IgD-negative memory B cell (primary cell): Measurements from ENCODE around the gene TCAF1. TPM values are rescaled to one million over a fixed set of nuclear protein-coding genes. Genes with fewer than 3 reads are reported as not detected.
"Not testable (repeated sequence)": the region's sequence is repeated elsewhere in the genome, so short reads cannot be mapped to it uniquely, and the experiment has no call there.

ENCODE experiments used
- H3K27ac Mint-ChIP-seq, 3 donors: one replicate each; pipeline ENCODE4 v1.8.0; 2020 to 2022; ENCODE audit warnings: mild to moderate bottlenecking in 3 of 3, mixed read lengths in 3 of 3, moderate library complexity in 1 of 3
- H3K27me3 Mint-ChIP-seq: one replicate; pipeline ENCODE4 v1.8.0; 2021; ENCODE audit warnings: mixed read lengths
- H3K36me3 Mint-ChIP-seq: one replicate; pipeline ENCODE4 v1.8.0; 2020; ENCODE audit warnings: mild to moderate bottlenecking, mixed read lengths
- H3K4me1 Mint-ChIP-seq, 3 donors: one replicate each; pipeline ENCODE4 v1.8.0; 2020 to 2022; ENCODE audit warnings: mixed read lengths in 3 of 3, mild to moderate bottlenecking in 1 of 3
- H3K4me3 Mint-ChIP-seq, 4 donors: one replicate each; pipeline ENCODE4 v1.8.0; 2020 to 2022; ENCODE audit warnings: mild to moderate bottlenecking in 4 of 4, mixed read lengths in 4 of 4, moderate library complexity in 3 of 4
- H3K9me3 Mint-ChIP-seq, 3 donors: one replicate each; pipeline ENCODE4 v1.8.0; 2020 to 2021; ENCODE audit warnings: mixed read lengths in 3 of 3, mild to moderate bottlenecking in 1 of 3
- polyA plus RNA-seq: library from polyadenylated mRNA; unstranded; fragments of 300-500 nt; fragmentation: Illumina TruSeq; gene quantifications from one replicate; pipeline ENCODE4 v1.2.3, GENCODE V29; 2021

The TCAF1 gene
- polyA plus RNA-seq, 1 donor from 2014 or later, result 10.2 TPM

DNA sequence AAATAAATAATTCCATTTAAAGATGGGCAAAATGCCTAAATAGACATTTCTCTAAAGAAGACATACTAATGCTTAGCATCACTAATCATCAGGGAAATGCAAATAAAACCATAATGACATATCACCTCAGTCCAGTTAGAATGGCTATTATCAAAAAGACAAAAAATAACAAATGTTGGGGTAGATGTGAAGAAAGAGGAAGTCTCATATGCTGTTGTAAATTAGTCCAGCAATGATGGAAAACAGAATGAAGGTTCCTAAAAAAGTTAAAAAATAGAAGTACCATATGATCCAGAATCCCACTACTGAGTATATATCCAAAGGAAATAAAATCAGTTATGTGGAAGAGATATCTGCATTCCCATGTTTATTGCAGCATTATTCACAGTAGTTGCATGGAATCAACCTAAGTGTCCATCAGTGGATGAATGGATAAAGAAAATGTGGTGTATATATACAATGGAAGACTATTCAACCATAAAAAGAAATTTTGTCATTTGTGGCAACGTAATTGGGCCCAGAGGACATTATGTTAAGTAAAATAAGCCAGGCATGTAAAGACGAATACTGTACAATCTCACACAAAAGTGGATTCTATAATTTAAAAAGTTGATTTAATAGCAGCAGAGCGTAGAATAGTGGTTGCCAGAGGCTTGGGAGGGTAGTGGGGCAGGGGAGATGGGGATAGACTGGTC lies 52.0 kb downstream of the TCAF1 start:
- H3K9me3 Mint-ChIP-seq, result peaks cover 0 to 4% (median 0%) of the 10 kb centered on the region in 3 donors
- H3K4me3 Mint-ChIP-seq, result no peak overlapping the region
- H3K27me3 Mint-ChIP-seq, result no peaks in the 10 kb centered on the region
- H3K27ac Mint-ChIP-seq, result no peak overlapping the region
- H3K4me1 Mint-ChIP-seq, result no peaks in the 10 kb centered on the region
- H3K36me3 Mint-ChIP-seq, result peaks cover 1% of the 10 kb centered on the region

DNA sequence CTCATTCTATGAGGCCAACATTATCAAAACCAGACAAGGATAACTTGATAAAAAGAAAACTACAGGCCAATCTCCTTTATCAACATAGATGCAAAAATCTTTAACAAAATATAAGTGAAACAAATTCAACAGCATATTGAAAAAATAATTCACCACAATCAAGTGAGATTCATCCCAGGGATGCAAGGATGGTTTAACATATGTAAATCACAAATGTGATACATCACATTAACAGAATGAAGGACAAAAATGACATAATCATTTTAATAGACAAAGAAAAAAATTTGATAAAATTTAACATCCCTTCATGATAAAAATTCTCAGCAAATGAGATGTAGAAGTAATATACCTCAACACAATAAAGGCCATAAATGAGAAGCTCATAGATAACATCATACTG lies 53.8 kb downstream of the TCAF1 start:
- Mint-ChIP-seq H3K27ac (no peak overlapping the region), H3K4me1 (no peaks in the 10 kb centered on the region), H3K4me3 (no peak overlapping the region), H3K36me3 (peaks cover 1% of the 10 kb centered on the region), H3K9me3 (peaks cover 0 to 4% (median 0%) of the 10 kb centered on the region in 3 donors), H3K27me3 (no peaks in the 10 kb centered on the region)

DNA sequence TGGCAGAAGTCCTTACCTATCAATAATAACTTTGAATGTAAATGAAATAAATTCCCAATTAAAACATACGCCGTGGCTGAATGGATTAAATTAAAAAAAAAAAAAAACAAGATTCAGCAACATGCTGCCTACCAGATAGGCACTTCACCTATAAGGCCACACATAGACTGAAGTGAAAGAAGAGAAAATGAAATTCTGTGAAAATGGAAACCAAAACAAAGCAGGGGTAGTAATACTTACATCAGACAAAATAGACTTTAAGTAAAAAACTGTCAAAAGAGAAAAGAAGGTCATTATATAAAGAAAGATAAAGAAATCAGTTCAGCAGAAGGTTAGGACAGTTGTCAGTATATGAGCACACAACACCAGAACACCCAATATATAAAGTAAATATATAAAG lies 55.3 kb downstream of the TCAF1 start:
- H3K27me3 Mint-ChIP-seq, result no peaks in the 10 kb centered on the region
- no peak overlapping the region for H3K4me3 Mint-ChIP-seq
- H3K9me3 Mint-ChIP-seq, result peaks cover 0 to 4% (median 0%) of the 10 kb centered on the region in 3 donors
- no peak overlapping the region for H3K27ac Mint-ChIP-seq
- H3K4me1 Mint-ChIP-seq, result no peaks in the 10 kb centered on the region
- peaks cover 1% of the 10 kb centered on the region for H3K36me3 Mint-ChIP-seq

DNA sequence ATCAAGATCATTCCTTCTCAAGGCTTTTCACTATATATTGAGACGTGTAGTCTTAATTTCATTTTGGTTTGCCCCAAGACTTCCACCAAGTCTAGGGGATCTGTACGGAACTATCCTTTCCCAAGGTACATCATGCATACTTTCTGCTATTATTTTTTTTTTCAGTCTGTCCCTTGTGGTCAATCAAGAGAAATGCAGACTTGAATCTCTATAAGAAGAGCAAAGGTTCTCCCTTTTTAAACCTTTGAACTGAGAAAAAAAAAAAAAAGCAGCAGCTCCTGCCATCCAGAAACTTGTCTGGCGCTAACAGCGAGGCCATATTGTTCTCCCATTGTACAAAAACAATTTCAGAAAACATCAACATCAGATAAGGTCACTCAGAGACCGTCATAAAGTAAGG lies 60.3 kb downstream of the TCAF1 start:
- not testable (repeated sequence) for H3K9me3 Mint-ChIP-seq, H3K27ac Mint-ChIP-seq

DNA sequence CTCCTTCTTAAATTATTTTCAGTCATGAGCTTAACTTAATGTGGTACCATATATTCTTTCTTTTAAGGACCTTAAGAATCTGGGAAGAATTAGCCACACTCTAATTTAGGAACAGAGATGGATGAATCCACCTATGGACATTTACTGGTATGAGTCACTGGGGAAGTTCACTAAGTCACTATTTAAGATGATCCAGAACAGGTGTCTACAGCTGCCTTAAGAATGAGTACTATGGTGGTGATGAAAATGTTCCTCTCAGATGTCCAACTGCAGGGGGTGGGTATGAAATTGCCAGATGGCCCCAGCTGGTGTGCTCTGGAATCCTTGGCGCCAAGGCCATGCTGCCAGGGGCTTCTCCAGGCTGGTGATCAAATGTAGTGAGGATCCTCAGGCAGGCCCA lies 61.9 kb downstream of the TCAF1 start:
- not testable (repeated sequence) for H3K27ac Mint-ChIP-seq, H3K9me3 Mint-ChIP-seq, H3K27me3 Mint-ChIP-seq, H3K36me3 Mint-ChIP-seq, H3K4me3 Mint-ChIP-seq, H3K4me1 Mint-ChIP-seq

More for the DNA sequence above, 60.3 kb downstream of the TCAF1 start:
- not testable (repeated sequence) for H3K4me1 Mint-ChIP-seq, H3K27me3 Mint-ChIP-seq, H3K4me3 Mint-ChIP-seq, H3K36me3 Mint-ChIP-seq

DNA sequence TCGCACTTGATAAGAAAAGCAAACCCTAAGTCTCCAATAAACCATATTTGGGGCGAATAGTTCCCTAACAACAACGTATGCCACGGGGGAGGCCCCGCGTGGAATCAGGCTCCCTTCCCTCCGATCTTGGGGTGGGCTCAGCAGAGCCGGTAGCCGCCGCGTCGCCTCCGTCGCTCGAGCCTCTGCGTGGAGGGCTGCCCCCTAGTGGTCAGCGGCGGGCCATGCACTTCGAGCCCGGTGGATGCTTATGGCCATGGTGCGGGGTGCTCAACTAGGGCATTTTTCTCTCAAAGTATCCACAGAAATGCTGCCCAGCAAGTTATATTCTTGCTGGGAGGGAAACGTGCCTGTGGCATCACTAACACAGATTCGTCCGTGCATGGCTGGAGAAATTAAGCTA lies 64.8 kb downstream of the TCAF1 start:
- not testable (repeated sequence) for H3K4me1 Mint-ChIP-seq, H3K36me3 Mint-ChIP-seq, H3K9me3 Mint-ChIP-seq, H3K27ac Mint-ChIP-seq, H3K27me3 Mint-ChIP-seq
- H3K4me3 Mint-ChIP-seq, result peak overlapping the region in 1 of 4 donors; percentile 48

DNA sequence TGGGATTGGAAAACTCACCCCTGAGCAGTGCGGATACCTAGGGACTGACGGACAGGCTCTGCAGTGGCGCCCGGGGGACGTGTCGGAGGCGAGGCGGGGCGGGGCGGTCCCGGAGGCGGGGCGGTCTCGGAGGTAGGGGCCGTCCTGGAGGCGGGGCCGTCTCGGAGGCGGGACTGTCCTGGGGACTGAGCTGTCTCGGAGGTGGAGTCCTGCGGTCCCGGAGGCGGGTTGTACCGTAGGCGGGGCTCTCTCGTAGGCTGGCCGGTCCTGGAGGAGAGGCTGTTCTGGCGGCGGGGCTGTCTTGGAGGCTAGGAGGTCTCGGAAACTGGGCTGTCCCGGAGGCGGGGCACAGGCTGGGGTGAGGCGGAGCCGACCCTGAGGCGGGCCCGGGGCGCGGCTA lies 65.4 kb downstream of the TCAF1 start:
- not testable (repeated sequence) for H3K36me3 Mint-ChIP-seq, H3K4me1 Mint-ChIP-seq, H3K9me3 Mint-ChIP-seq, H3K27me3 Mint-ChIP-seq
- Mint-ChIP-seq H3K4me3 (peak overlapping the region; percentile 86 to 96 (median 92)), H3K27ac (peak overlapping the region in 2 of 3 donors; percentile 91 to 95)

DNA sequence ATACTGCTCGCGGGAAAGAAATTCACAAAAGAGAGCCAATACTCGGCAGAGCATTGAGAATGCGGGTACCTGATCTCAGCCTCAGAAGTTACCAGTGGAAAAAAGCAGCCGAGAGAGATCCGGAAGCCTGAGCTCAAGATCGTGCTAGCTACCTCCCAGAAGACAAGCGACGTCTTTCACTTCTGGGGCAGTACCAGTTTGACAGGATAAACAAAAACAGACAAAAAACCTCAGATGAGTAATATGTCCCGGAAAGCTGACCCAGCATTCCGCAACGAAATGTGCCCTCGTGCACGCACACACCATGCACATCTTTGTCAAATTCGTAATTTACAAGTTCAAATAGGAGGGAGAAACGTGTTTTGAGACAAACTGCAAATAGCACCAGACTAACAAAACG lies 65.9 kb downstream of the TCAF1 start:
- not testable (repeated sequence) for H3K4me1 Mint-ChIP-seq, H3K36me3 Mint-ChIP-seq, H3K9me3 Mint-ChIP-seq, H3K27me3 Mint-ChIP-seq
- H3K4me3 Mint-ChIP-seq, result peak overlapping the region; percentile 86 to 96 (median 92)
- H3K27ac Mint-ChIP-seq, result peak overlapping the region in 1 of 3 donors; percentile 95

DNA sequence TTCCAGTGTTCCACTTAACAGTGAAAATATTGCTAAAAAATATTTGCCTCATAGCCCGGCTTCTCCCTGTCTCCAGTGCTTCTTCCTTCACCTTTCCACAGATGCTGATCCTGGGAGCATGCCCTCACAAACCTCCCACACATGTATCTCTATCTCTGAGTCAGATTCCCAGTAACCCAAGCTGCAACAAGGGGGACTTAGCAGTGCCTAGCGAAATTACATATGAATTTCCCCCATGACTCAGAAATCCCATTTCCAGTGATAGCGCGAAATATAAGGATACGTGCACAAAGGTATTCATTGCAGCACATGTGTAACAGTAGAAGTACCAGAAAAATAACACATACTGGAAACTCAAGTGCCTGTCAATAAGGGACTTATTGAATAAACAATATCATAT lies 75.4 kb downstream of the TCAF1 start:
- H3K4me1 Mint-ChIP-seq, H3K9me3 Mint-ChIP-seq, H3K4me3 Mint-ChIP-seq, H3K36me3 Mint-ChIP-seq, H3K27me3 Mint-ChIP-seq, H3K27ac Mint-ChIP-seq: not testable (repeated sequence)

DNA sequence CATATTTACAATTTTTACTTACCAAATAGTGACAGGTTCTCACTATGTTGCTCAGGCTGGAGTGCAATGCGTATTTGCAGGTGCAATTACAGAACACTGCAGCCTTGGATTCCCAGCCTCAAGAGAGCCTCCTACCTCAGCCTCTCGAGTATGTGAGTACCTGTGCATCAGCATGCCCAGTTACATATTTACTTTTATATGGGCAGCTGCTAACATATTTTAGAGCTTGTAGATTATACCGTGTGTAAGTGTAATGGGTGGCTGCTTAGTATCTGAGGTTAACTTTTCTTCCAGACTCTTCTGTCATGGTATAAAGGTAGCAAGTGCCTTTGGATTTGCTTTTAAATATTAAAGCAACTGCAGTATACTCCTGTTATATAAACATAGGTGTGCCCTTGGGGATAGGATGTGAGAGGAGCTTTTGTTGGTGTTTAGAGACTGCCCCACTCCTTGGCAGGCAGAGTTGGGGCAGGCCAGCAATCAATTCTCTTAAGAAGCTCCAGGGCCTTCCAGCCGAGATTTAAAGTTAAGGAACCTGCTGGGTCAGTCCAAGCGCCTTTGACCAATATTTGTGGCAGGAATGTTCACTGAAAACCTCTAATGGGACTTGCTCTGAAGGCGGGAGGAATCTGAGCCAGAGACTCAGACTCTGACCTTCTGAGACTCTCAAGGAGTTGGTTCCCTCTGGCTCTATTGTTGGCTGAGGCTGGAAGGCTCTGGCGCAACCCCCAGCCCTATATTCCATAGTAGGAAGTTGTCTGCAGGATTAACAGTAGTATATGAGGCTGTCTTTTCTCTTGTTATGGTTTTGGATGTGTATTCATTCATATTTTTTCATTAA lies 77.5 kb downstream of the TCAF1 start:
- not testable (repeated sequence) for H3K4me3 Mint-ChIP-seq, H3K36me3 Mint-ChIP-seq, H3K9me3 Mint-ChIP-seq, H3K27ac Mint-ChIP-seq, H3K4me1 Mint-ChIP-seq, H3K27me3 Mint-ChIP-seq

DNA sequence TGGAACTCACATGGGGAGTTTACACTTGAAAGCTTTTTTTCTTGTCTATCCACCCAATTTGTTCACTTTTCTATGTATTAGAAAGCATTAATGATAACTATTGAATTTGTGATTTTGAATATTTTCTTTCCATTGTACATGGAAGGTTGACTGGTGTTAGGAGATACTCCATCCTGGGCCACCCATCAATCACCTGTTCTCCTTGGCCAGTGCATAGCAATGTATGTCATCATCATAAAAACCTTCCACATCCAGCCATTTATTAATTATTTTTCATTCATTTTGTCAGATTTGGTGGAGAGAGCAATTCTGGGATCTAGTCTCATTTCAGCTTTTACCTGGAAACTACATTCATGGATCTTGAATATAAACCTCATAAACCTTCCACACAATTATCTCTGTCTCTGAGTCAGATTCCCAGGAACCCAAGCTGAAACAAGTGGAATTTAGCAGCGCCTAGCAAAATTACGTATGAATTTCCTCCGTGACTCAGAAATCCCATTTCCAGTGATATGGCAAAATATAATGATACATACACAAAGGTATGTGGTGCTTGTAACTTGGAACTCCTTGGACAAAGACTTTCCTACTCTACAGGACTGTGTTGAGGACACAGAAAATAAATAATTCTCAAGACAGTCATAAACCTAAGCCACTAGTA lies 78.2 kb downstream of the TCAF1 start:
- H3K36me3 Mint-ChIP-seq, H3K27ac Mint-ChIP-seq, H3K27me3 Mint-ChIP-seq, H3K4me3 Mint-ChIP-seq, H3K4me1 Mint-ChIP-seq, H3K9me3 Mint-ChIP-seq: not testable (repeated sequence)

DNA sequence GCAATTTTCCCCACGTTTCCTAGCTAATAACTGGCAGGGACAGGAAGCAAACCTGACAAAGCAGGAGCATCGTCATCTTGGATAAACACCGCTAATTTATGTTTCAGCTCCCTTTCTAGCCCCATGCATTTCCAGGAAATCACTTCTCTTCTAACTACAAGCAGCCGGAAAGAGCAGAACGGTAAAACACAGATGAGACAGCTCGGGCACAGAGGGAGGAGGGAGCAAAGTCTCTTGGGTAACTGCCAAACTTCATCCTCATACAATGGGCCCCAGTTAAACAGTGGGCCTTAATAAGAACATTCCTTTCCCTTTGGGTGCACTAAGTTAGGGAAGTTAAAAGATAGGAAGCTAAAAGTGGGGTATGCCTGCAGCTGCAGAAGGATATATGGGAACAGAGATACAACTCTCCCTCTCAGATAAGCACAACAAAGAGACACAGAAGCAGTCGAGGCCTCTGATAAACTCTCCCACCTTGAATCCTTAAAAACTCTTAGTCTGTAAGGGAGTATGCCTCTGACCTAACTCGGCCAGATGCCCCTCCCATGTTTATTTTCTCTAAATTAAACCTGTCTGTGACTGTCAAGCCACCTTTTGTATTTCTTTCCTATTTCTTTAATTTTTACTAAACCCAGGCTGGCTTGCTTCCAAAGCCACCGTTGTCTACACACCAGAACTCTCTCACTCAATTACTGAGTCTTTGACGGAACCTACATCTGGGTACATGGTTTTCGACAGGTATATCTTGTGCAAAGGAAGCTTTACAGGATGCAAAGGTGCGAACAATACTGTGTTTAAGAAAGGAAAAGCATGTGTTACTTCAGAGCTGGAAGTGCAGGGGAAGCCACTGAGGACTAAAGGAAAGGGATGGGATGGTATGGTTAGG lies 80.3 kb downstream of the TCAF1 start:
- H3K36me3 Mint-ChIP-seq, H3K27me3 Mint-ChIP-seq, H3K27ac Mint-ChIP-seq, H3K4me1 Mint-ChIP-seq, H3K4me3 Mint-ChIP-seq, H3K9me3 Mint-ChIP-seq: not testable (repeated sequence)

DNA sequence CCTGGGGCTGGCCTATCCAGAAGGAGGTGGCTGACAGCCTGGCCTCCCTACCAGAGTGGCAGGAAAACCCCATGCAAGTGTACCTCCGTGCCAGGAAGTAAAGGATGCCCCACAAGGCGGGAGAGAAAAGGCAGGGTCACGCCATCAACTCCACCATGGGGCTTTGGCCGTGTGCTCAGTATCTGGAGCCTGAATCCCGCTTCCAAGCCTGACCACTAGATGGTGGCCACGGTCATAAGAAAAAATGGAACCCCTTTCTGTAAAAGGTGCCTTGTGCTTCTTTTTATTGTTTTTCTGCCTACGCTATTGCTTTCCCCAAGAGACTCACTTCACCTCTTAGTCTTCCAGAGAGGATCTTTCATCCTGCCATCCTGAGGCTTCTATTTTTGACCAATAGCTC lies 84.1 kb downstream of the TCAF1 start:
- H3K4me3 Mint-ChIP-seq, H3K27ac Mint-ChIP-seq, H3K4me1 Mint-ChIP-seq, H3K27me3 Mint-ChIP-seq, H3K9me3 Mint-ChIP-seq, H3K36me3 Mint-ChIP-seq: not testable (repeated sequence)

DNA sequence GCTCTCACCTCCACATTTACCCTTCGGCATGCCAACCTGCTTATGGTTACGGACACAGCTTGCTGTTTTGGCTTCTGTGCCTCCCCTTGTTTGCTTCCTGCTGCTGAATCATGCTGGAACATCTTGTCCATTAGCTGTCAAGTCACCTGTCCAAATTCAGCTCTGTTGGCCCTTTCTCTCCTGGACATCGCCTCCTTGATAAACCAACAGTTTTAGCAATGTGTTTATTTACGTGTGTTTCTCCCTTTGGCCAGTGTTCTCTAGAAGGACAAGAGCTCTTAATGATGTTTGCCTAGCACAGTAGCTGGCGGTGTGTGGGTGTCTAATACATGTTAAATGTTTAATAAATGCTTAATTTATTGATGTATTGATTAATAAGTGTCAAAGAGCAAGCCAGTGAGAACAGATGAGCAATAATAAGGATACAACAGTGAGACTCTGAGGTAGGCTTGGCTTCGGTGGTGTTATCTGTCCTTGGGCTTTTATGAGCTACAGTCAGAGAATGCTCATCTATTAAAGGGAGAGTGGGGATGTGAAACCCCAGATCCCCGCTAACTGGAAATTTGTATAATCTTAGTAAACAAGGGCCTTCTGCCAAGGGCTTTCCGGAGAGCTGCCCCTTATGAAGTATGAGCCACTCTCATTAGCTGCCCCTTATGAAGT lies 85.4 kb downstream of the TCAF1 start:
- not testable (repeated sequence) for H3K9me3 Mint-ChIP-seq, H3K27me3 Mint-ChIP-seq, H3K27ac Mint-ChIP-seq, H3K4me1 Mint-ChIP-seq, H3K36me3 Mint-ChIP-seq, H3K4me3 Mint-ChIP-seq

DNA sequence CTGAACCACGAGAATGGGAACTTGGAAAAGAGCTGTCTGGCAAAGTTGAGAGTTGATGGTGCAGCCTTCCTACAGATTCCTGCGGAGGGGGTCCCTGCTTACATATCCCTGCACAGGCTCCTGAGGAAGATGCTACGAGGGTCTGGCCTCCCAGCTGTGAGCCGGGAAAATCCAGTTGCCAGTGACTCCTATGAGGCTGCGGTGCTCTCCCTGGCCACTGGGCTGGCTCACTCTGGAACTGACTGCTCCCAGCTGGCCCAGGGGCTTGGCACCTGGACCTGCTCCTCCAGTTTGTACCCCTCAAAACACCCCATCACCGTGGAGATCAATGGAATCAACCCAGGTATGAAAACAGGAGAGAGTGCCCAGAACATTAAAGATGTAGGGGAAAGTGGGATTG lies 91.3 kb downstream of the TCAF1 start:
- H3K9me3 Mint-ChIP-seq, H3K36me3 Mint-ChIP-seq, H3K4me1 Mint-ChIP-seq, H3K4me3 Mint-ChIP-seq, H3K27ac Mint-ChIP-seq, H3K27me3 Mint-ChIP-seq: not testable (repeated sequence)
